IPS-18c (cell line): ENCODE measurements around the gene PLG.
"Not testable (repeated sequence)": the region's sequence is repeated elsewhere in the genome, so short reads cannot be mapped to it uniquely, and the experiment has no call there.

ENCODE experiments used
- H3K4me3 ChIP-seq: 2 replicates; pipeline ENCODE4 v1.7.0; 2013; ENCODE audit warnings: low read depth, mild to moderate bottlenecking, low read length, moderate library complexity; ENCODE audit not compliant: insufficient read depth
- H3K9me3 ChIP-seq: one replicate; pipeline ENCODE4 v1.6.1; 2013; ENCODE audit warnings: mild to moderate bottlenecking, low read length, moderate library complexity; ENCODE audit not compliant: control insufficient read depth, insufficient read depth

The PLG gene

DNA sequence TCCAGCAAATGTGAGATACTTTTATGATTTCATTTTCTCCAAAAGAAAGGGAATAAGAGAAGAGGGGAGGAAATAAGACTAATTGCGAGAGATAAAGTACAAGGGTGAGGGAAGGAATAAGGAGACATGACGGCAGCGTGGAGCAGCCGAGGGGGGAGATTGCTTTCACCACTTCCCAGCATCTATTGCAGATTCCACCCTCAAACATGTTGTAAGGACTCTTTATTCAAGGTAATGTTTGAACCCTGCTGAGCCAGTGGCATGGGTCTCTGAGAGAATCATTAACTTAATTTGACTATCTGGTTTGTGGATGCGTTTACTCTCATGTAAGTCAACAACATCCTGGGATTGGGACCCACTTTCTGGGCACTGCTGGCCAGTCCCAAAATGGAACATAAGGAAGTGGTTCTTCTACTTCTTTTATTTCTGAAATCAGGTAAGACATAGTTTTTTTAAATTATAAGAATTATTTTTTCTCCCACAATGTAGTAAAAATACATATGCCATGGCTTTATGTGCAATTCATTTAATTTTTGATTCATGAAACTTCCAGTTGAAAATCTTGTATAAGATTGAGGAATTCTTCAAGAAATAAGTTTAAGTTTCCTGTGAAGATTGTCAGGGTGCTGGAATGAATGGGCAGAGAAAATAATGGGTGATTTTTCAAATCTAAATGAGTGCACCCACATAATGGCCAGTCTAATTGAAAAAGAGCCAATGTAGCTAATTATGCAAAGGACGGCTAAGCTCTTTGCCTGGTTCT is at the start of gene PLG:
PLG (plus strand) TSS at position 327 of the 763 bp plus-strand sequence; CDS start at position 388, 61 bp downstream.
- not testable (repeated sequence) for H3K4me3 ChIP-seq, H3K9me3 ChIP-seq

DNA sequence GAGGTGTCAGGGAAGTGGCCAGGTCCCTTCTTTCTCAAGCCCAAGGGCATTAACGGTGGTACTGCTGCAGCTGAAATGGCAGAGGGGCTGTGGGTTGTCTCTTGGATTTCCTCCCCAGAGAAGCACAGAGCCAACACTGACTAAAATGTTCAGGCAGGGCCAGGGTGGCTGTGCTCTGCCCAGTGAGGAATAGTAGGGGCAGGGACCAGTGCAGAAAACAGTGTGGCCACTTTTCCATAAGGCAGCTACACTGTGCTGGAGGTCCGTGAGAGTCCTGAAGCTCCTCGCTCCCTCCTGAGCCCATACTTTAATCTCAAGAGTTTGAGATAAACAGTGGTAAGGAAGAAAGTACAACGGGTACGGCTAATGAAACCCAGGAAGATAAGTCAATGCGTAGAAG is 42.5 kb upstream of the PLG start:
- no peak overlapping the region for H3K4me3 ChIP-seq
- no peaks in the 10 kb centered on the region for H3K9me3 ChIP-seq

DNA sequence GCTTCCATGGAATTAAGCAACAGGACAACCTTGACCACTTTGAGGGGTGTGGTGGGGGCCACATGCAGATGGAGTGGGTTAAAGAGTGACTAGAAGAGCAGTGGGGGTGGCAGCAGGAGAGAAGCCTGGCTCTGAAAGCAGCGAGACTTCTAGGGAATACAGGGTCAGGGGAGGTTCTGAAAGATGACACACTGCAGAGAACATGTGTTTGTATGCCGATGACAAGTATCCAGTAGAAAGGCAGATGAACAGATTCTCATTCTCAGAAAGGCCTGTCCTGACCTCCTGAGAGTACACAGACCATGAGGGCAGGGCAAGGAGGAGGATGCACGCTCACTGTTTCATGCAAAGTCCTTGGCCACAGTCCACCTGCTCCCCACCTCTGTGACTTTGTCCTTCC is 40.8 kb upstream of the PLG start:
- H3K4me3 ChIP-seq, result no peak overlapping the region

DNA sequence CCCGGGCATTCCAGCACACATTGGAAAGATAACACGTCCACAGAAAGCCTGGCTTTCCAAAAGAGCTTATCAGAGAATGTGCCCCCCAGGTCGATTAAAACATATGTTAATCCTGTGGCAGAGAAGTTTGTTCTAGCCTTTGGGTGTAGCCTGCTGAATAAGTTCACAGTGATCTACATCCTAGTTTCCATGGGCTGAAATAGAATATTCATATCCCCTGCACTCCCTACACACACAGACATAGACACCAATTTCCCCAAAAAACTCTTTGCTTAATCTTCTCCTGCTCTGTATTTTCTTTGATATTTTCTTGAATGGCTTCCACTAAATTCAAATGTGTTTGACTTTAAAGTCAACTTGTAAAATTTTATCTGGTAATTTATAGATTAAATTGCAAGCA is 39.6 kb upstream of the PLG start:
- Histone ChIP-seq H3K9me3 (no peaks in the 10 kb centered on the region), H3K4me3 (no peak overlapping the region)

More for the DNA sequence above, 40.8 kb upstream of the PLG start:
- no peaks in the 10 kb centered on the region for H3K9me3 ChIP-seq

DNA sequence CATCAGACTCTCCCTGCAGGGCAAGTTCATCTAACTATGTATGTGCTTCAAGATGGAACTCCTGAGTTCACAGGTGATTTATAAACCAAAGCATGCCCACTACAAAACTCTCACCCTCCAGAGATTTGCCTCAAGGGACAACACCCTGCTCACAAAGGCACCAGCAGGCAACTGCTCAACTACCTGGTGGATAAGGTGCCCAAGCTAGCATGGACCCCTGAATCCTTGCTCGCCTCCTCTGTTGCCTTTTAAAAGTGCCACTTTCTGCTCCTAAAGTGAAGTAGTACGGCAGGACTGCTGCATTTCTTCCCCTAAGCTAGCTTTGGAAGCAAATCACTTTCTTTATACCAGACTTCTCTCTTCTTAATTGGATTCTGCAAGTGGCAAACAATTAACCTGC is 39.2 kb upstream of the PLG start:
- Histone ChIP-seq H3K4me3 (no peak overlapping the region), H3K9me3 (no peaks in the 10 kb centered on the region)

DNA sequence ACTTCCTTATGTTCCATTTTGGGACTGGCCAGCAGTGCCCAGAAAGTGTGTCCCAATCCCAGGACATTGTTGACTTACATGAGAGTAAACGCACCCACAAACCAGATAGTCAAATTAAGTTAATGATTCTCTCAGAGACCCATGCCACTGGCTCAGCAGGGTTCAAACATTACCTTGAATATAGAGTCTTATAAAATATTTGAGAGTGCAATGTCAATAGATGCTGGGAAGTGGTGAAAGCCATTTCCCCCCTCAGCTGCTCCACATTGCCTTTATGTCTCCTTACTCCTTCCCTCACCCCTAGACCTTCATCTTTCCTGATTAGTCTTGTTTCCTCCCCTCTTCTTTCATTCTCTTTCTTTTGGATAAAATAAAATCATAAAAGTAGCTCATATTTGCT is 37.8 kb upstream of the PLG start, which contains the start of gene LPA:
LPA (minus strand) TSS at position 78 of the 400 bp plus-strand sequence; CDS start at position 17, 61 bp downstream.
- H3K9me3 ChIP-seq, H3K4me3 ChIP-seq: not testable (repeated sequence)

DNA sequence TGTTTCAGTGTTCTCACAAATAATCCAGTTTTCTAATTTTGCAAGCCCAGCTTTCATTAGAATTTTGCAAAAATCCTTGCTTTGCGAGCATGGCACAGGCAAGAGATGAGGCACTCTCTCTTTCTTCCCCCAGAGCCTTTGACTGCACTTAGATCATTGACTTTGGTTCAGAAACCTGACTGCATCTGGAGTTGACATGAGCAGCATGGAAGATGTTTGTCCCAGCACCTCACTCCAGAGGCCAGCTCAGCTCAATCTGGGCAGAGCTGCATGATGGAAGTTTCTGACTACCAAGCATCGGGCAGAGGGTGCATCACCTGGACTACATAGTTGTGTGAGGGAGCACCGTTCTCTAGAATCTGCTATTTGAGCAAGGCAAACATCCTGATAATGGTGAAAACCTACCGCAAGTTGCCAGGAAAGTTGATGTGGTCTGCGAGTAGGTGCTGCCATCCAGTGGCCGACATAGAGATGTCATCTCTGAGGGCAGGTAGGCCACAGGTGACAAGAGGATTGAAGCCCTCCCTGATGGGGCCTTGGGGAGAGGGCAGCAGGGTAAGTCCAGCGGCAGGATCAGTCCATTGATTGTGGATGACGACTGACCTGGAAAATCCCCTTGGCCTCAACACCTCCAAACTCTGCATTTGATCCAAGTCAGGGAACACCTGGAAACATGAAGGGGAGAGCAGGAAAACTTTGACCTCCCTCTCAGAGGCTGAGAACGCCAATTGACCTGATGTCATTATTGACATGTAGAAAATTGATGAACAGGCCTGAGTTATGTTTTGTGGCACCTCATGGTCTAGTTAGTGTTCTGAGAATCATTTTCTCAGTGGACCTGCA is 34.2 kb upstream of the PLG start:
- H3K4me3 ChIP-seq, result no peak overlapping the region
- H3K9me3 ChIP-seq, result peaks cover 2% of the 10 kb centered on the region

DNA sequence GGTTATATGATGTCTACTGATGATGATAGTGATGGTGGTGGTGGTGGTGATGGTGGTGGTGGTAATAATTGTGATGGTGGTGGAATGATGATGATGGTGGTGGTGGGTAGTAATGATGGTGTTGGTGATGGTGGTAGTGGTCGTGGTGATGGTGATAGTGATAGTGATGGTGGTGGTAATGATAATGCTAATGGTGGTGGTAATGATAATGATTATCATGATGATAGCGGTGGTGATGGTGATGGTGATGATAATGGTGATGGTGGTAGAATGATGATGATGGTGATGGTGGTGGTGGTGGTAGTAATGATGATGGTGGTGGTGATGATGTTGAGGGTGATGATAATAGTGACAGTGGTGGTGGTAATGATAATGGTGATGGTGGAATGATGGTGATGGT is 33.5 kb upstream of the PLG start:
- no peak overlapping the region for H3K4me3 ChIP-seq
- H3K9me3 ChIP-seq, result peaks cover 2% of the 10 kb centered on the region

DNA sequence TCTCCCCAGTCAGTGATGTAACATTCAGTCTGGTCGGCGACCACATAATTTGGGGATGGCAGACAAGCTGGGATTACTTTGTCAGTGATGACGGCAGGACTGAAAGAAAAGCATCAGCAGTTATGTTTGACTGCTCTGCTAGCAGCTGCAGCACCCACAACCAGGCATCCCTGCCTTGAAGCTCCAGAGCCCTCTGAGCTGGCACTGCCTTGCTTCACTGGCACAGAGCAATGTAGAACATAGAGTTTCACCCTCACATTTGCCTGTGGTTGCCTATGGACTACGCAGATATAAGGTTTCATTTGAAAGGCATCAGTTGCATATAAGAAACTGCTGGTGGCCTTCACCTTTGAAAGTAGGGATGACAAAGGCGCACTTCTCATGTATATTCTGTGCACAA is 25.6 kb upstream of the PLG start:
- H3K9me3 ChIP-seq, H3K4me3 ChIP-seq: not testable (repeated sequence)

DNA sequence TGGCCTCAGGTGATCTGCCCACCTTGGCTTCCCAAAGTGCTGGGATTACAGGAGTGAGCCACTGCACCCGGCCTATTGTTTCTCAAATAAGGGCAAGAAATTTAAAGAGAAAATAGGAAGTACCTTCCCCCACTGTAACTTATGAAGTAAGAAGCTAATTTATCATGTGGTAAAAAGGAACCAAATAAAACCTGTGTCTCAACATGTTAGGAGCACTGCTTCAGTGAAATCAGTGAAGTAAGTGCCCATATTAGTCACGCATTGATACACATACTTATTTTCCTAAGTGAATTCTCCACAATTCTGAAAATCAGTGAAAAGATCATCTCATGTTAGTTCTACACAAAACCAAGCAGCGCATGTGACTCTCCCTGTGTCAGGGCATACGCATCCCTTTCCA is 23.8 kb upstream of the PLG start:
- Histone ChIP-seq H3K9me3 (no peaks in the 10 kb centered on the region), H3K4me3 (no peak overlapping the region)

DNA sequence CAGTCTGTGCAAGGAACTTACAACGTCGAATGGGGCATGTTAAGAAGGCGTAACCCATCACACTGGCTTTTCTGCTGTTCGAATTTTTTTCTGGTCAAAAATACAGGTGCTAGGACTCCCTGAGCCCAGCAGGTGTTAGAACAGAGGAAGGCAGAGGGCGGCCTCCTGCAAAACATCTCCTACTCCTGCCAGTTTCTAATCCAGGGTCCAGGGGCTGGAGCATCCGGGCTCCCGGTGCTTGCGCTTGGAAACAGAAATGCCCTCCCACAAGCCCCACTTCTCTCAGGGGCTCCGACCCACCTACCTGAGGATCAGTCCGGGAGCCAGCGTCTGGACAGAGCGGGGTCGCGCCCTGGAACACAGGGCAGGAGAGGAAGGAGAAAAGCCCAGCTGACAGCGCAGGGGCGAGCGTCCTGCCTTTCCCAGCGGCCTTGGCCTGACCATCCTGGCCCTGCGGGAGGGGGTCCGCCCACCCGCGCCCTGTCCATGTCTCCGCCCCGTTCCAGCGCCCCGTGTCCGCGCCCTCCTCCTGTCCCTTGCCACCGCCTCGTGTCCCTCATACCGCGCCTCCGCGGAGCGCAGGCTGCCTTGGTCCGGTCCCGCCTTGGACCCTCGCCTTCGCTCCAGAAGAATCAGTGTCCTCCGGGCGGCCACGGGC is 23.2 kb upstream of the PLG start:
- peak overlapping the region; percentile 42; the same call in 1 of the 2 replicates for H3K4me3 ChIP-seq
- H3K9me3 ChIP-seq, result no peaks in the 10 kb centered on the region

DNA sequence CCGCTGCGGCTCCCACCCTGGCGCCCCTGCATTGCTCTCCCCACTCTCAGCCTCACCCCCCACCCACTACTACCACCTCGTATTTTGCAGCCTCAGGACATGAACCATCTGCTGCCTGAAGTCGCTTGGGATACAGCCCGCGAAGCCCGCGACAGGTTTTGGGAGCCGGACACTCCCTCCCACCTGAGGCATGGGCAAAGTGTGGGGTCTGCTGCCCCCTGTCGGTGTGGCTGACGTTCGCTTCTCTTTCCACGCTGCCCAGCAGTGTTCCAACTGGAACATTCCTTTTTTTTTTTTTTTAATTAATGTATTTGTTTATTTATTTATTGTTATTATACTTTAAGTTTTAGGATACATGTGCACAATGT is 22.7 kb upstream of the PLG start:
- no peaks in the 10 kb centered on the region for H3K9me3 ChIP-seq
- peak overlapping the region; percentile 42; the same call in 1 of the 2 replicates for H3K4me3 ChIP-seq

DNA sequence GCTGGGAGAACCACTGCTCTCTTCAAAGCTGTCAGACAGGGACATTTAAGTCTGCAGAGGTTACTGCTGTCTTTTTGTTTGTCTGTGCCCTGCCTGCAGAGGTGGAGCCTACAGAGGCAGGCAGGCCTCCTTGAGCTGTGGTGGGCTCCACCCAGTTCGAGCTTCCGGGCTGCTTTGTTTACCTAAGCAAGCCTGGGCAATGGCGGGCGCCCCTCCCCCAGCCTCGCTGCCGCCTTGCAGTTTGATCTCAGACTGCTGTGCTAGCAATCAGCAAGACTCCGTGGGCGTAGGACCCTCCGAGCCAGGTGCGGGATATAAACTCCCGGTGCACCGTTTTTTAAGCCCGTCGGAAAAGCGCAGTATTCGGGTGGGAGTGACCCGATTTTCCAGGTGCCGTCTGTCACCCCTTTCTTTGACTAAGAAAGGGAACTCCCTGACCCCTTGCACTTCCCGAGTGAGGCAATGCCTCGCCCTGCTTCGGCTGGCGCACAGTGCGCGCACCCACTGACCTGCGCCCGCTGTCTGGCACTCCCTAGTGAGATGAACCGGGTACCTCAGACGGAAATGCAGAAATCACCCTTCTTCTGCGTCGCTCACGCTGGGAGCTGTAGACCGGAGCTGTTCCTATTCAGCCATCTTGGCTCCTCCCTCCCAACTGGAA is 16.8 kb upstream of the PLG start:
- not testable (repeated sequence) for H3K4me3 ChIP-seq, H3K9me3 ChIP-seq

DNA sequence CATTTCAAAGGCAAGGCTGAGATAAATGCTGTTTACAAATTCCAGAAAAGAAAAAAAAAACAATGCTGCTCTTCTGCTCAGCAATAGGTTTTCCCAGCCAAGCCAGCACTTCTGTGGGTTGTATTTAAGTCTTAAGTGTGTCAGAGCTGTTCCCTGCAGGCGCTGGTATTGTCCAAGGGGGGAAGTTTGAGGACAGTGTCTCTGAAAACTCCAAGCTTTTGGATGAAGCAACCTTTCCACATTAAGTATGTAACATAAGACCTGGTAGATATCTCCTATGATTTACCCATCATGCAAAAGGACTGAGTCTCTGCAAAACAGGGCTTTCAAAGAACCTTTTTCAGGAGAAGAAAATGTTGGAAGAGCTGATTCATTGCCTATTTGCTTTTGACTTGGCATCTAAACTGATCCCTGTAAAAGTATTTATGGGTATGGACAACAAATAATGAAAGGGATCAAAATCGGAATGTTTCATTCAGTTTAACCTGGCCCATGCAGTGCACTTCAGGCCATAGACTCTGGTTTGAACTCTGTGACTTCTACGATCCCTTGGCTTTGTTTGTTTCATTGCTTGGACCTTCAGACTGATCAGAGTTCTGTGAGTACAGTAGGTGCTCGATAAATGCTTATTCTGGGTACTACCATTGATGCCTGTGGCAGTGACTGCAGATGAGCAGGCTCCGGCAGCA is 16.1 kb upstream of the PLG start:
- Histone ChIP-seq H3K9me3 (peaks cover 2% of the 10 kb centered on the region), H3K4me3 (no peak overlapping the region)

DNA sequence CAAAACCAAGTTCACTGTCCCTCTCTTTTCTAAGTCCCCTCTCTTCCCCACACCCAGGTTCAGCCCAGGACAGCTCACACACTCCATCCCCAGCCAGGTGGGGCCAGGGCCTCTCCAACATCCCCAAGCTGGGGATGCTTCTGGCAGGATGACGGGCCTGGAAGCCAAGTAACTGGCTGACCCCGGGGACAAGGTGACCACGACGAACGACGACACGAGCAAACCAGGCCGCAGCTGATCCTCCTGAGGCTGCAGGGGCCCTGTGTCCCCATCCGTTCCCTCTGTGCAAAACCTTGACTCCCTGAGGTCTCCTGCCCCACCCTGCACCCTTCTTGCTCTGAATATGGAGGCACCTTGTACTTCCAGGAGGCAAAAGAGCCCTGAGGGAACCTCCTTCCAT is 11.6 kb upstream of the PLG start:
- Histone ChIP-seq H3K9me3 (peaks cover 2% of the 10 kb centered on the region), H3K4me3 (no peak overlapping the region)

DNA sequence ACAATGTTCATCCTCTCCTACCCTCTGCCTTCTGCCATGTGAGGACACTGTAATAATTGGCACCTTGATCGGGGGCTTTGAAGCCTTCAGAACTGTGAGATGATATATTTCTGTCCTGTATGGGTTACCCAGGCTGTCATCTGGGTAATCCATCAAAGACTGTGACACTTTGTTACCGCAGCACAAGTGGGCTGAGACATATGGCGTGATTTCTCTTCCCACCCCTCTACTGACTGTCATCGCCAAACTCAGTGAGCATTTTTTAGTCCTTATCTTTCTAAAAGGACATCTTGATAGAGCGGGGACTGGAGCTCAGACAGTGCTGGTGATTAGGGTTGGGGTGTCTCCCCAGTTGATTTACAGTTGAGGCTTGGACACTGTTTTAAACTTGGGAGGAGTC is 10.4 kb upstream of the PLG start:
- no peak overlapping the region for H3K4me3 ChIP-seq

More for the DNA sequence above, 10.4 kb upstream of the PLG start:
- H3K9me3 ChIP-seq, result no peaks in the 10 kb centered on the region
